HG03280 (cell line): ENCODE measurements around the gene TSGA10IP.

Source experiments
- ATAC-seq: cut with Tn5 transposase; IDR thresholded peaks from one replicate; pipeline ENCODE4 v1.9.1; 2021; ENCODE audit warnings: mild to moderate bottlenecking, moderate library complexity; ENCODE audit not compliant: unreplicated experiment

TSGA10IP gene

GRCh38 chr11:66003291-66003690 is 58.0 kb downstream of the TSGA10IP start:
- no peak for ATAC-seq

- ATAC-seq = no peak
Measured at GRCh38 chr11:66004186-66004585, 58.9 kb downstream of the TSGA10IP start.

- ATAC-seq = no peak
Measured at GRCh38 chr11:66006134-66006890, 61.0 kb downstream of the TSGA10IP start.

- no peak for ATAC-seq
Measured at GRCh38 chr11:66006891-66007176, 61.6 kb downstream of the TSGA10IP start.

GRCh38 chr11:66007201-66007634 is 61.9 kb downstream of the TSGA10IP start:
- no peak for ATAC-seq

GRCh38 chr11:66008095-66008467 is 62.8 kb downstream of the TSGA10IP start:
- ATAC-seq = no peak

- no peak for ATAC-seq
Measured at GRCh38 chr11:66008468-66009101, 63.3 kb downstream of the TSGA10IP start.
